PFSK-1 (cell line): ENCODE measurements around the gene ITK.

Experiments used
- FOXP2 ChIP-seq: optimal IDR thresholded peaks from 2 replicates; pipeline ENCODE3; 2011; ENCODE audit warnings: borderline replicate concordance, control low read depth, inconsistent platforms; ENCODE audit not compliant: insufficient read depth; ENCODE audit errors: extremely low read length, extremely low read depth
- POLR2AphosphoS5 ChIP-seq: IDR thresholded peaks from 2 replicates; pipeline ENCODE4 v1.6.1; 2012; ENCODE audit warnings: low read depth, mild to moderate bottlenecking, control low read depth, low read length, moderate library complexity
- REST ChIP-seq, 2 experiments: IDR thresholded peaks; 2 replicates each; pipeline versions ENCODE4 v1.6.1 to v1.8.0; 2011 to 2012; ENCODE audit warnings: low read depth in 2 of 2, low read length in 2 of 2, control low read depth in 1 of 2, inconsistent platforms in 1 of 2, mild to moderate bottlenecking in 1 of 2, moderate library complexity in 1 of 2; ENCODE audit not compliant: insufficient read depth in 1 of 2
- SIN3A ChIP-seq: IDR thresholded peaks from 2 replicates; pipeline ENCODE4 v1.6.1; 2012; ENCODE audit warnings: mild to moderate bottlenecking, low read length, moderate library complexity, borderline replicate concordance; ENCODE audit not compliant: insufficient read depth
- TAF1 ChIP-seq: IDR thresholded peaks from 2 replicates; pipeline ENCODE4 v1.6.1; 2012; ENCODE audit warnings: low read length, control low read depth, borderline replicate concordance; ENCODE audit not compliant: insufficient read depth

Gene ITK

GRCh38 chr5:157164521-157164920 lies 16.1 kb upstream of the ITK start:
- TF ChIP-seq TAF1 (no peak), FOXP2 (no peak), REST (IDR thresholded peaks at IDR 0.05; ENCODE audit: insufficient read depth in 1 of 2, low read depth in 2 of 2, low read length in 2 of 2) (no peak), POLR2AphosphoS5 (no peak), SIN3A (no peak)

DNA sequence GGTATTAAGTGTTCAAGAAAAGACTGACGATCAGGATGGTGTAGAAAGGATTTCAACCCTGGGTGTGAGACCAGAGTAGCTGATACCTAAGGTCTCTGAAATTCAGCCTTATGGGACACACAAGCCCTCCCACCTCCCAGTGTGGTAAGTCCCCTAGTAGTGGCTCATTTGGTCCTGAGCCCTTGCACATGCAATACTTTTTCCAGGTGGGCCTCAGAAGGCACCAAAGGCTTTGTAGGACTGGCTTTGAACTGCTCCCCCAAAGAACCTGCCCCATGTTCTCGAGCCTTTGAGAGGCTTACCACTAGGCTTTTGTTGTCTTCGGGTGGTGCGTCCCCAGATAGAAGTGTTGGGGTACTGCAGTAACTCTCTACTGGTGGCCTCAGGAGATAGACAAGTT lies 15.4 kb upstream of the ITK start:
- no peak for TF ChIP-seq REST (IDR thresholded peaks at IDR 0.05; ENCODE audit: insufficient read depth in 1 of 2, low read depth in 2 of 2, low read length in 2 of 2)
- TF ChIP-seq SIN3A = no peak
- no peak for TF ChIP-seq FOXP2
- TF ChIP-seq POLR2AphosphoS5 = no peak

- TF ChIP-seq FOXP2 (no peak), TAF1 (no peak), POLR2AphosphoS5 (no peak), REST (IDR thresholded peaks at IDR 0.05; ENCODE audit: insufficient read depth in 1 of 2, low read depth in 2 of 2, low read length in 2 of 2) (no peak), SIN3A (no peak)
Measured at GRCh38 chr5:157165668-157166067, 15.0 kb upstream of the ITK start.

- TF ChIP-seq REST (IDR thresholded peaks at IDR 0.05; ENCODE audit: insufficient read depth in 1 of 2, low read depth in 2 of 2, low read length in 2 of 2) (no peak), POLR2AphosphoS5 (no peak), TAF1 (no peak), SIN3A (no peak), FOXP2 (no peak)
Measured at GRCh38 chr5:157166214-157167213, 14.1 kb upstream of the ITK start, which contains the start of gene GARIN3. Gene GARIN3 (minus strand): TSS chr5:157166264. CDS start chr5:157166168, 96 bp downstream.
